PFSK-1 (cell line): ENCODE measurements around the gene AIG1.

ENCODE experiments used
- POLR2AphosphoS5 ChIP-seq: IDR thresholded peaks from 2 replicates; pipeline ENCODE4 v1.6.1; 2012; ENCODE audit warnings: low read depth, mild to moderate bottlenecking, control low read depth, low read length, moderate library complexity
- SIN3A ChIP-seq: IDR thresholded peaks from 2 replicates; pipeline ENCODE4 v1.6.1; 2012; ENCODE audit warnings: mild to moderate bottlenecking, low read length, moderate library complexity, borderline replicate concordance; ENCODE audit not compliant: insufficient read depth
- TAF1 ChIP-seq: IDR thresholded peaks from 2 replicates; pipeline ENCODE4 v1.6.1; 2012; ENCODE audit warnings: low read length, control low read depth, borderline replicate concordance; ENCODE audit not compliant: insufficient read depth
- TF ChIP-seq, protein P1 (sequence below), 2 experiments: IDR thresholded peaks; 2 replicates each; pipeline versions ENCODE4 v1.6.1 to v1.8.0; 2011 to 2012; ENCODE audit warnings: low read depth in 2 of 2, low read length in 2 of 2, control low read depth in 1 of 2, inconsistent platforms in 1 of 2, mild to moderate bottlenecking in 1 of 2, moderate library complexity in 1 of 2; ENCODE audit not compliant: insufficient read depth in 1 of 2

DNA sequence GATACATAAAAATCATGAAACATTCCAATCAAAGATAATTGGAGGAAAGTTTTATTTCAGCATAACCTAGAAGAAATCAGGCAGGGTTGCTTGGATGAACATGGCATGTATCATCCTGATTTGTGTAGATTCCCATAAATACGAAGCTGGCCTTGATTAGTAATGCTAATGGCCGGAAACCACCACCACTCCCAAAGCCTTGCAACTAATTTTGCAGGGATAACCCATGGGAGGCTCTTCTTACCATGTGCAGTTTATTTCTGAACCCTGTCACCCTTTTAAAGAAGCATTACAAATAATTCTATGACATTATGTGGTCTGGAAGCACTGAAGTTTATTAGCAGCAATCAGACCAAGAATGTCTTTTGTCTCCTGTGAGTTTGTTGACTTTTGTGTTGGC lies 80.8 kb downstream of the AIG1 start:
- TF ChIP-seq SIN3A = no peak
- TF ChIP-seq POLR2AphosphoS5 = no peak
- TF ChIP-seq, protein P1, sequence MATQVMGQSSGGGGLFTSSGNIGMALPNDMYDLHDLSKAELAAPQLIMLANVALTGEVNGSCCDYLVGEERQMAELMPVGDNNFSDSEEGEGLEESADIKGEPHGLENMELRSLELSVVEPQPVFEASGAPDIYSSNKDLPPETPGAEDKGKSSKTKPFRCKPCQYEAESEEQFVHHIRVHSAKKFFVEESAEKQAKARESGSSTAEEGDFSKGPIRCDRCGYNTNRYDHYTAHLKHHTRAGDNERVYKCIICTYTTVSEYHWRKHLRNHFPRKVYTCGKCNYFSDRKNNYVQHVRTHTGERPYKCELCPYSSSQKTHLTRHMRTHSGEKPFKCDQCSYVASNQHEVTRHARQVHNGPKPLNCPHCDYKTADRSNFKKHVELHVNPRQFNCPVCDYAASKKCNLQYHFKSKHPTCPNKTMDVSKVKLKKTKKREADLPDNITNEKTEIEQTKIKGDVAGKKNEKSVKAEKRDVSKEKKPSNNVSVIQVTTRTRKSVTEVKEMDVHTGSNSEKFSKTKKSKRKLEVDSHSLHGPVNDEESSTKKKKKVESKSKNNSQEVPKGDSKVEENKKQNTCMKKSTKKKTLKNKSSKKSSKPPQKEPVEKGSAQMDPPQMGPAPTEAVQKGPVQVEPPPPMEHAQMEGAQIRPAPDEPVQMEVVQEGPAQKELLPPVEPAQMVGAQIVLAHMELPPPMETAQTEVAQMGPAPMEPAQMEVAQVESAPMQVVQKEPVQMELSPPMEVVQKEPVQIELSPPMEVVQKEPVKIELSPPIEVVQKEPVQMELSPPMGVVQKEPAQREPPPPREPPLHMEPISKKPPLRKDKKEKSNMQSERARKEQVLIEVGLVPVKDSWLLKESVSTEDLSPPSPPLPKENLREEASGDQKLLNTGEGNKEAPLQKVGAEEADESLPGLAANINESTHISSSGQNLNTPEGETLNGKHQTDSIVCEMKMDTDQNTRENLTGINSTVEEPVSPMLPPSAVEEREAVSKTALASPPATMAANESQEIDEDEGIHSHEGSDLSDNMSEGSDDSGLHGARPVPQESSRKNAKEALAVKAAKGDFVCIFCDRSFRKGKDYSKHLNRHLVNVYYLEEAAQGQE (IDR thresholded peaks at IDR 0.05; ENCODE audit: insufficient read depth in 1 of 2, low read depth in 2 of 2, low read length in 2 of 2) = no peak
- TF ChIP-seq TAF1 = no peak
